Stimulated activated CD4-positive, alpha-beta T cell treated with anti-CD3 and anti-CD28 coated beads, TNF-alpha, amount 100 ng/mL, for 1 hour (primary cell): ENCODE measurements around the gene ALKBH1.
"Not testable (repeated sequence)": the region's sequence is repeated elsewhere in the genome, so short reads cannot be mapped to it uniquely, and the experiment has no call there.

Experiments used
- DNase-seq, 3 donors: peaks; one replicate each; pipeline ENCODE4 v3.0.0-alpha.2; 2020; ENCODE audit warnings: low read depth in 3 of 3, low spot score in 1 of 3

ALKBH1 gene

GRCh38 chr14:77707724-77708408, at the start of gene ALKBH1, which contains the start of gene SLIRP:
TSS of gene ALKBH1 (minus strand) at chr14:77708023. CDS start at chr14:77708004, 19 bp downstream.
TSS of gene SLIRP (plus strand) at chr14:77708103. CDS start at chr14:77708112, 9 bp downstream.
- DNase-seq: peak; percentile 51 to 74 (median 73)

GRCh38 chr14:77752799-77753516, 45.1 kb upstream of the ALKBH1 start:
- DNase-seq: no peak

- no peak for DNase-seq
Measured at GRCh38 chr14:77752266-77752665, 44.4 kb upstream of the ALKBH1 start.

GRCh38 chr14:77747425-77747824, 39.6 kb upstream of the ALKBH1 start:
- DNase-seq: not testable (repeated sequence)

- DNase-seq: no peak
Measured at GRCh38 chr14:77746064-77746702, 38.4 kb upstream of the ALKBH1 start.

- DNase-seq: no peak
Measured at GRCh38 chr14:77741438-77741837, 33.6 kb upstream of the ALKBH1 start.

GRCh38 chr14:77738559-77739250, 30.9 kb upstream of the ALKBH1 start:
- no peak for DNase-seq

GRCh38 chr14:77730976-77731497, 23.2 kb upstream of the ALKBH1 start:
- DNase-seq: no peak

- DNase-seq: no peak
Measured at GRCh38 chr14:77722301-77722700, 14.5 kb upstream of the ALKBH1 start.

GRCh38 chr14:77721437-77721836, 13.6 kb upstream of the ALKBH1 start:
- DNase-seq: no peak

- no peak for DNase-seq
Measured at GRCh38 chr14:77717608-77718305, 9.9 kb upstream of the ALKBH1 start.

GRCh38 chr14:77714926-77715325, 7.1 kb upstream of the ALKBH1 start:
- no peak for DNase-seq

GRCh38 chr14:77710364-77710763, 2.5 kb upstream of the ALKBH1 start:
- DNase-seq: no peak

- no peak for DNase-seq
Measured at GRCh38 chr14:77709412-77709811, 1.6 kb upstream of the ALKBH1 start.

- no peak for DNase-seq
Measured at GRCh38 chr14:77708749-77709148, 926 bp upstream of the ALKBH1 start.

- no peak for DNase-seq
Measured at GRCh38 chr14:77707355-77707723, 484 bp downstream of the ALKBH1 start.

GRCh38 chr14:77691259-77691658, 16.6 kb downstream of the ALKBH1 start:
- DNase-seq: no peak

GRCh38 chr14:77682158-77682553, 25.7 kb downstream of the ALKBH1 start:
- no peak for DNase-seq

- no peak for DNase-seq
Measured at GRCh38 chr14:77681196-77682157, 26.3 kb downstream of the ALKBH1 start.

- DNase-seq: no peak
Measured at GRCh38 chr14:77674931-77675330, 32.9 kb downstream of the ALKBH1 start.
